HG02588 (cell line): Measurements from ENCODE around the gene STXBP5.

Experiments
- ATAC-seq: cut with Tn5 transposase; IDR thresholded peaks from one replicate; pipeline ENCODE4 v1.9.1; 2021; ENCODE audit warnings: mild to moderate bottlenecking, moderate library complexity; ENCODE audit not compliant: unreplicated experiment

Gene STXBP5

GRCh38 chr6:147423111-147423510, 218.9 kb downstream of the STXBP5 start:
- ATAC-seq = no peak

GRCh38 chr6:147429794-147430193, 225.6 kb downstream of the STXBP5 start:
- ATAC-seq = no peak

- no peak for ATAC-seq
These were observed 226.6 kb downstream of the STXBP5 start for GRCh38 chr6:147430811-147431210.

GRCh38 chr6:147434076-147434475, 229.9 kb downstream of the STXBP5 start:
- no peak for ATAC-seq

GRCh38 chr6:147434516-147434915, 230.3 kb downstream of the STXBP5 start:
- ATAC-seq = no peak

GRCh38 chr6:147437615-147438014, 233.4 kb downstream of the STXBP5 start:
- no peak for ATAC-seq

DNA sequence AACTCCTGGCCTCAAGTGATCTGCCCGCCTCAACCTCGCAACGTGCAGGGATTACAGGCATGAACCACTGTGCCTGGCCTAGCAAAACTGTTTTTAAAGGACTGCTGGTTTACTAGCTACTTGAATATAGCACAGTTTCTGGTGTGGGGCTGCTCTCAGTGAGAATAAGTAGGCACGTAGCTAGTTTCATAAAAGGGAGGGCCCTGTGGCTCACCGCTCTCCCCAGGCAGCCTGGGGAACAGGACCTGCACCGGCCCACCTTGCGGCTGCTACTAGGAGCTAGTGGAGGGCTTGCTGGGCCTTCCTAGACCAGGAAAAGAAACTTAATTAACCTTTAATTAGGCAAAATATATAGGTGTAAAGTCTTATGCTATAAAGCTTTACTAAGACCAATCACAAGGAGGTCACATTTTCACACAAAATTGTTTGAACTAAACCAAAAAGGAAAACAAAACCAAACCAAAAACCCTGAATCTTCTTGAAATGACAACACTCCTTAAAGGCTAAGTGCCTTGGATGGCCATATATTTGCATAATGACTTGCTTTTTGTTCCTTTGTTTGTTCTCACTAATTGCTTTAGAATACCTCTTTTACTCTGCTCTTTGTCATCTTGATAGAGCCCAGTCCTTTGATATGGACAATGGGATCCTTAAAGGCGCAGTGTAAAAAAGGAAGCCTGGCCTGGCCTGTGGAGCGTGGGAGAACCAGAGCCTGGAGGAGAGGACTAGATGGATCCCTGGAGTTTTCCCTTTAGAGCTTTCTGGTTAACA, 234.7 kb downstream of the STXBP5 start:
- ATAC-seq = no peak
